Activated T-cell treated with anti-CD3 and anti-CD28 coated beads for 4 hours (primary cell): Measurements from ENCODE around the gene PPIE.

ENCODE experiments used
- DNase-seq: peaks from one replicate; pipeline ENCODE4 v3.0.0-alpha.2; 2020

PPIE gene

GRCh38 chr1:39721664-39722063 is 17.0 kb upstream of the PPIE start:
- DNase-seq: no peak

DNA sequence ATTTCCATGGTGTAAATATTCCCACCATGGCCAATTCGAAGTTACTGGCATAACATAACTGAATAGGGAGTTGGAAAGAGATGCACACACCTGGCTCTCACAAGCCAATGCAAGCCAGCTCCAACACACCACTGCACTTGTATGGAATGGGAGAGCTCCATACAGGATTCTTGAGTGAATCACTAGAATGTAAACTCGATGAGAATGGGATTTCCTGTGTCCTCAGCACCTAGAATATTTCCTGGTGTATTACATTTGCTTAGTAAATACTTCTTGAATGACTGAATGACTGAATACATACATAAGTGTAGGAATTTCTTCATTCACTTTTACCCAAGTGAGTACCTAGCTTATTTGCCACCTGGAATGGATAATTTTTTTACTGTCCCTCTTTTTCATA is 16.2 kb upstream of the PPIE start:
- DNase-seq: no peak

DNA sequence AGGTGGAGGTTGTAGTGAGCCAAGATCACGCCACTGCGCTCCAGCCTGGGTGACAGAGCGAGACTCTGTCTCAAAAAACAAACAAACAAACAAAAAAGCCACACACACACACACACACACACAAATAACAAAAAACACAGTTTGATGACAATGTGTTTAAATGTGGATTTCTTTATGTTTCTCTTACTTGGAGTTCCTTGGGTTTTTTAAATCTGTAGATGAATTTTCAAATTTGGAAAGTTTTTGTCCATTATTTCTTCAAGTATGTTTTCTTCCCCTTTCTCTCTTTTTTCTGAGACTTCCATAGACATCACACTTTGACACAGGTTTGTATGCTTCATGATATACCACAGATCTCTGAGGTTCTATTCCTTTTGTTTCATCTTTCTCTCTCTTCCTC is 12.1 kb upstream of the PPIE start:
- DNase-seq: no peak

DNA sequence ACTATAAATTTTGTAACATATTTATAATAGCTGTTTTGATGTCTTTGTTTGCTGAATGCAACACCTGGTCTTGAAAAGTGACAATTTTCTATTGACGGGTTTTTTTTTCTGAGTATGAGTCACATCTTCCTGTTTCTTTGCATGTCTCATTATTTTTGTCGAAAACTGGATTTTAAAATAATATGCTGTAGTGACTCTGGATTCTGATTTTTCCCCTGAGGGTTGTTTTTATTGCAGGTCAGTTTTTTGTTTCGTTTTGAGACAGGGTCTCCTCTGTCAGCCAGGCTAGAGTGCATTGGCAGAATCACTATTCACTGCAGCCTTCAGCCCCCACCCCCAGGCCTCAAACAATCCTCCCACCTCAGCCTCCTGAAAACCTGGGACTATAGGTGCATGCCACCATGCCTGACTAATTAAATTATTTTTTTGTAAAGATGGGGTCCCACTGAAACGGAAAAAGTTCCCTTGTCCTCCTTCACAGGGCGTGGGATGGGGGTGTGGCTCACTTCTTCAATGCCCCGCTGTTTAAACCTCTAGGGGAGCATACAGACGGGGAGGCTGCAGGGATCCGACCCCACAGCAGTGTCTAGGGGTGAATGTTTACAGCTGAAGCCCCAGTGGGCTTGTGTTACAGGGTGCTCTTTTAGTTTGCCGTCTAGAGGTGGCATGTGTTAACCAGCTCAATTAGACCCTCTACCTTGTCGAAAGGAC is 11.3 kb upstream of the PPIE start:
- no peak for DNase-seq

- no peak for DNase-seq
These were observed 10.8 kb upstream of the PPIE start for GRCh38 chr1:39727932-39728317.

GRCh38 chr1:39729030-39729429 is 9.7 kb upstream of the PPIE start:
- no peak for DNase-seq

DNA sequence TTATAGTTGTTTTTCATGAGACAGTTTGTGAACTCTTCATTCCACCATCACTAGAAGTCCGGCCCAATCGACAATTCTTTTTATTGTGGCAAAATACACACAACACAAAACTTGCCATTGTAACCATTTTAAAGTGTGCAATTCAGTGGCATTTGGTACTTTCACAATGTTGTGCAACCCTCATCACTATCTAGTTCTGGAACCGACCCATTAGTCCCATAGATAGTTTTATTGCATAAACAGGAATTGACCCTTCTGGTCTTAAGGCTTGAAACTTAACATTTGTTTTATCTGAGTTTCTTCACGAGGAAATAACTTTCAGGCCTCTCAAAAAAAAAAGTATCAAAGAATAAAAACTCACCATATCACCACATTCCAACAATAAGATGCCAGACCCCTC is 8.8 kb upstream of the PPIE start:
- no peak for DNase-seq

GRCh38 chr1:39732730-39733129 is 6.0 kb upstream of the PPIE start:
- DNase-seq: no peak

- DNase-seq: no peak
These were observed 5.5 kb upstream of the PPIE start for GRCh38 chr1:39733161-39733560.

DNA sequence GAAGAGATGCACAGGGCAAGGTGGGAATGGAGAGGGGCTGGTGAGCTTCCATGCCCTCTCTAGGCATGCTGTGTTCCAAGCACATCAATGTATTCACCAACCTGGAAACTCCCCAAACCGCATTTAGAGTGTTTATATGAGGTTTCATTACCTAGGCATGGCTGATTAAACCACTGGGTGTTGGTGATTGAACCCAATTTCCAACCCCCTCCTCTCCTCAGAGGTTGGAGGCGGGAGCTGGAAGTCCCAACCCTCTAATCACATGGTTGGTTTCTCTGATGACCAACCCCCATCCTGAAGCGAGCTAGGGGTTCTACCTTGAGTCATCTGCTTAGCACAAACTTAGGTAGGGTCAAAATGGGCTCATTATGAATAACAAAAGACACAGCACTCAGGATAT is 3.0 kb upstream of the PPIE start:
- DNase-seq: no peak

DNA sequence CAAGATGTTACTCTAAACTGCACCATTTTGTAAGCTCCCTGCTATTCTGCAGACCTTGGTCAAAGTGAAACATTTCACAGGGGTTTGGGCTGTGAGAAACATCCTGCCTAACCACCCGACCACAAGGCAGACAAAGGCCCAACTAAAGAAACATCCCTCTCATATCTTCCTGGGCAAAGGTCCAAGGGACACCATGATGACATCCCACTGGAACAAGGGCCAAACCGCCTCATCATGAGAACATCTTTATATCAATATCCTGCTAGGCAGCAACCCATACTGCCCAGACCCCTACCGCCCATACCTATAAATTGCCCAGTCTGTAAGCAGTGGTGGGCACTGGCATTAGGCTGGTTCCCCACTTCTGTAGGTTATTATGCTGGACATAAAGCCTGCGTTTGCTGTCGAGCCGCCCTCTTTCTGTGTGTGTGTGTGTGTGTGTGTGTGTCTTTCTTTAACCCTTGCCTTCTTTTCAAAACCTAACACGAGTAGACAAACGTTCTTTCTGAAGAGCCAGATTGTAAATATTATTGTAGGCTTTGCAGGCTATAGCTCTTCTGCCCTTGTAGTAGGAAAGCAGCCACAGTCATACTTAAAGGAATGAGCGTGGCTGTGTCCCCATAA is 1.0 kb upstream of the PPIE start:
- no peak for DNase-seq

DNA sequence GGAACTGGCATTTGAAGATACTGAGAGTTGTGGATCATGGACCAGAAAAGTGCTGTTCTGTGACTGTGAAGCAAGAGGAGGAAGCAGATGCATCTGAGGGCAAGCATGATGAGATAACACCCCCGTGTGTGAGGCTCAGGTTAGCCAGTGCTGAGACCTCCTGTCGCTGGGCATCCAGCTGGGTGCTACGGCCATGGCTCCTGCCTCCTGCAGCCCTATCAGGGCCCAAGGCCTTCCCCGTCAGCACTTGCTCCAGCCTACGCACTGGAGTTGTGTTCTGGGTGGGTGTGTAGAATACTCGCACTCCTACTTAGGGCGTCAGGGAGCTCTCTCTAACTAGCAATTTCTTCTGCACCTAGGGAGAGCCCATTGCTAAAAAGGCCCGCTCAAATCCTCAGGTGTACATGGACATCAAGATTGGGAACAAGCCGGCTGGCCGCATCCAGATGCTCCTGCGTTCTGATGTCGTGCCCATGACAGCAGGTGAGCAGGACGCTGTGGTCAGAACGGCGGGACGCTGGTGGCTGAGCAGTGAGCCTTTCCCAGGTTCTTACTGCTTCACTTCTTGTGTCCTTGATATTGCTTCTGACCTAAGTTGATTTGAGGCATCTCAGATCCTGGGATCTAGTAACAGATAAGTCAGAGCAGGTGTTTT is 6.5 kb downstream of the PPIE start:
- no peak for DNase-seq

DNA sequence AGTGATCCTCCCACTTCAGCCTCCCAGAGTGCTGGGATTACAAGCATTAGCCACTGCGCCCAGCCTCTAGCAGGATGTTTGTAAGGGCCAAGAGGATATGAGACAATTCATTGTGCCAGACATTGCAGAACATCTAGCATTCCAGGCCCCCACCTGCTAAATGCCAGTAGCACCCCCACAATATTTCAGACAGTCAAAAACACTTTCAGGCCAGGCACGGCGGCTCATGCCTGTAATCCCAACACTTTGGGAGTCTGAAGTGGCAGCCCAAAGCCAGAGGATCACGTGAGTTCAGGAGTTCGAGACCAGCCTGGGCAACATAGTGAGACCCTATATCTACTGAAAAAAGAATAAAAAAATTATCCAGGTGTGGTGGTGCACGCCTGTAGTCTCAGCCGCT is 12.9 kb downstream of the PPIE start:
- no peak for DNase-seq

GRCh38 chr1:39752703-39753102 is 14.0 kb downstream of the PPIE start:
- DNase-seq: no peak

GRCh38 chr1:39753132-39754025 is 14.7 kb downstream of the PPIE start:
- DNase-seq: no peak

- DNase-seq: no peak
These were observed 15.4 kb downstream of the PPIE start for GRCh38 chr1:39754026-39754570.

GRCh38 chr1:39754906-39755504 is 16.3 kb downstream of the PPIE start:
- DNase-seq: no peak

- no peak for DNase-seq
These were observed 17.4 kb downstream of the PPIE start for GRCh38 chr1:39755965-39756659.

DNA sequence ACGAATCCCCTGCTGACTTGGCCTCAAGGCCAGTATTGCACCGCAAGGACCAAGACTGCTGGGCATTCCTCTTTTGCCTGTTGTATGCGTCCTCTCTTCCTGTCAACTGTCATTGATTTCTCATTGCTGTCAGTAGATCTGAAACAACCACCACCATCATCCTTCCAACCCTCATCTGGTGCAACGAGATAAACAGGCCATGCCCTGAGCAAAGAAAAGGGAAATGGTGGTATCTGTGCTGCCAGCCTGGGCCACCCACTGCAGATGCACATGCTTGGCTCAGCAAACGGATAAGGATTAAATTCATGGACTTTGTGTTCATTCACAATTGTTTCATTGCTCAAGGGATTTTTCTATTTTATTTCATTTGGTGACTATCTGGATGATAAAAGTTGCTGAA is 18.8 kb downstream of the PPIE start:
- DNase-seq: no peak

- no peak for DNase-seq
These were observed 20.1 kb downstream of the PPIE start for GRCh38 chr1:39758556-39759435.

DNA sequence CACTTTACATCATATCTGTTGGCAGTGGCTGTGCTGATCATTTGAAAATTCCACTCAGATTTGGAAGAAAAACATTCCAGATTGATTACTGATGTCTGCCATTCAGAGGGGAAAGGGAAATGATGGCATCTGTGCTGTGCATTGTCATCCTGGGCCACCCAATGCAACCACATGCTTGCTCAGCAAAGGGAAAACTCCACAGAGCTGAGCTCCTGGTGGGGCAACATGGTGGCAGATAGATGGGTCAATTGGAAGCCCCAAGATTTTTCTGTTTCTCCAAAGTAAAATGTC is 20.7 kb downstream of the PPIE start:
- DNase-seq: no peak
